Endothelial cell of umbilical vein (primary cell): Measurements from ENCODE around the gene CENPL. TPM values are rescaled to one million over a fixed set of nuclear protein-coding genes. Genes with fewer than 3 reads are reported as not detected.

Source experiments
- BruUV-seq: library from RNA; stranded (reverse); fragments of 400-500 nt; replicated peaks from 2 replicates; lab custom pipeline; 2021; lab: Mats Ljungman, UMichigan
- CTCF ChIA-PET: fragments of 300-600, 350-600 bp; sonication (Branson Sonifier 250); formaldehyde crosslinking; loops from one replicate; lab custom pipeline; 2021; ENCODE audit warnings: antibody characterized with exemption, inconsistent platforms; lab: Charles Lee
- POLR2A ChIA-PET: fragments of 300-600, 350-600 bp; sonication (Branson Sonifier 250); formaldehyde crosslinking; loops from one replicate; lab custom pipeline; 2021; ENCODE audit warnings: antibody characterized with exemption, inconsistent platforms; lab: Charles Lee
- DNase-seq: peaks from one replicate; pipeline ENCODE4 v3.0.0-alpha.2; 2011; ENCODE audit warnings: low read depth, low spot score
- FAIRE-seq: peaks from 2 replicates; lab custom pipeline; 2011; peaks lifted over from hg19 to GRCh38; lab: Jason Lieb, UNC
- H2AFZ ChIP-seq: 2 replicates; pipeline ENCODE4 v1.6.0; 2012; ENCODE audit warnings: low read depth, low read length, control low read depth, inconsistent platforms
- H3K27ac ChIP-seq: 2 replicates; pipeline ENCODE4 v1.5.1; 2011; ENCODE audit warnings: low read depth, mild to moderate bottlenecking, control low read depth, low read length, moderate library complexity; ENCODE audit not compliant: insufficient read depth
- H3K27me3 ChIP-seq, 2 experiments: 2 replicates each; pipeline versions ENCODE4 v1.6.0 to v1.6.1; 2011; ENCODE audit warnings: low read length in 2 of 2, mixed read lengths in 1 of 2; ENCODE audit not compliant: control insufficient read depth in 2 of 2, insufficient read depth in 2 of 2
- H3K36me3 ChIP-seq, 2 experiments: 2 replicates in 1 of 2; 3 replicates in 1 of 2; pipeline ENCODE4 v1.5.1; 2011; ENCODE audit warnings: low read length in 2 of 2, mild to moderate bottlenecking in 1 of 2, moderate library complexity in 1 of 2; ENCODE audit not compliant: control insufficient read depth in 2 of 2, insufficient read depth in 2 of 2; ENCODE audit errors: extremely low read depth in 1 of 2
- H3K4me1 ChIP-seq: 3 replicates; pipeline ENCODE4 v1.5.1; 2011; ENCODE audit warnings: mild to moderate bottlenecking, low read length; ENCODE audit not compliant: control insufficient read depth, insufficient read depth; ENCODE audit errors: extremely low read depth
- H3K4me2 ChIP-seq: 2 replicates; pipeline ENCODE4 v1.6.1; 2011; ENCODE audit warnings: low read length, control low read depth, mixed read lengths; ENCODE audit not compliant: insufficient read depth
- H3K4me3 ChIP-seq, 3 experiments: fragments of 200-600 bp in 1 of 3; sonication (generic), shearing (Covaris generic) in 1 of 3; replicated peaks in 1 of 3; 2 replicates each; pipeline ENCODE4 v1.5.1; 2011 to 2016; ENCODE audit warnings: control low read depth in 3 of 3, low read length in 3 of 3, mild to moderate bottlenecking in 2 of 3, inconsistent platforms in 1 of 3, low read depth in 1 of 3, moderate library complexity in 1 of 3; ENCODE audit not compliant: insufficient read depth in 1 of 3
- H3K79me2 ChIP-seq: 2 replicates; pipeline ENCODE4 v1.6.0; 2012; ENCODE audit warnings: low read length, inconsistent platforms; ENCODE audit not compliant: control insufficient read depth, insufficient read depth
- H3K9ac ChIP-seq: replicated peaks from 2 replicates; pipeline ENCODE3; 2011; ENCODE audit warnings: low read length, control low read depth; ENCODE audit not compliant: insufficient read depth; ENCODE audit errors: extremely low read depth
- H3K9me1 ChIP-seq: replicated peaks from 3 replicates; pipeline ENCODE4 v1.6.0; 2011; ENCODE audit warnings: mild to moderate bottlenecking, low read length; ENCODE audit not compliant: control insufficient read depth, insufficient read depth; ENCODE audit errors: extremely low read depth
- H3K9me3 ChIP-seq: replicated peaks from 2 replicates; pipeline ENCODE4 v1.5.1; 2012; ENCODE audit warnings: low read length, inconsistent platforms; ENCODE audit not compliant: control insufficient read depth, insufficient read depth
- H4K20me1 ChIP-seq: replicated peaks from 2 replicates; pipeline ENCODE3; 2011; ENCODE audit warnings: mild to moderate bottlenecking, low read length; ENCODE audit not compliant: control insufficient read depth, insufficient read depth; ENCODE audit errors: extremely low read depth
- MYC ChIP-seq: IDR thresholded peaks from one replicate; pipeline ENCODE4 v1.6.1; 2011; ENCODE audit warnings: mild to moderate bottlenecking, low read depth, low read length
- POLR2A ChIP-seq: IDR thresholded peaks from 2 replicates; pipeline ENCODE4 v1.6.1; 2012; ENCODE audit warnings: low read depth, mild to moderate bottlenecking, control low read depth, low read length
- POLR2AphosphoS5 ChIP-seq: IDR thresholded peaks from 2 replicates; pipeline ENCODE4 v1.6.1; 2012; ENCODE audit warnings: low read depth, mild to moderate bottlenecking, control low read depth, low read length, moderate library complexity; ENCODE audit not compliant: insufficient read depth
- dilution Hi-C: fragments of 300-500 bp; cut with MboI; formaldehyde crosslinking; loops from one replicate; pipeline ENCODE4 v1.15.0; 2019; ENCODE audit warnings: low sequenced_read_pairs; ENCODE audit not compliant: extremely low pct_ligation_motif_present
- intact Hi-C: fragments of 100-400 bp; cut with micrococcal nuclease; formaldehyde crosslinking; loops from one replicate; pipeline ENCODE4 v1.10.0; 2022
- polyA plus RNA-seq, 4 experiments: library from polyadenylated mRNA; depleted of rRNA in 3 of 4; stranded (reverse) in 3 of 4; unstranded in 1 of 4; fragments of >200 nt; gene quantifications; 2 replicates each; pipeline versions ENCODE4 v1.2.1 to v1.2.3, GENCODE V29; 2011 to 2012; ENCODE audit warnings: missing spikeins in 1 of 4
- total RNA-seq: library from RNA; stranded (reverse); gene quantifications from 2 replicates; pipeline ENCODE4 v1.2.3, GENCODE V29; 2021

CENPL gene
- total and polyA plus RNA-seq, 2 donors (not counting 3 experiments of a cell fraction or from before 2014, with no cell fraction given) = 5.9 to 20.8 TPM

- POLR2A ChIA-PET = interaction anchor here (1.1 to 1.4 kb wide), 2 partner anchors 13 to 154 kb away, joined by 3 to 5 read pairs; no protein-coding TSS in a partner anchor
- TF ChIP-seq POLR2AphosphoS5 = peak; percentile 14
- TF ChIP-seq POLR2A = no peak
- Histone ChIP-seq H3K36me3 (peaks cover 18 to 40% of the 10 kb centered on the region in 2 experiments), H3K4me1 (peaks cover 47% of the 10 kb centered on the region), H3K9me3 (no peaks in the 10 kb centered on the region), H3K9me1 (no peaks in the 10 kb centered on the region), H3K27ac (peak overlapping the region; percentile 31), H3K4me3 (peak overlapping the region; percentile 36 to 99 (median 90)), H3K27me3 (no peaks in the 10 kb centered on the region), H3K9ac (peak overlapping the region; percentile 74), H2AFZ (no peak overlapping the region), H3K4me2 (peak overlapping the region; percentile 95), H4K20me1 (peaks cover 8% of the 10 kb centered on the region), H3K79me2 (peaks cover 37% of the 10 kb centered on the region)
- intact Hi-C loops = loop anchor here (5.0 kb wide), 2 partner anchors 1119 to 1131 kb away; partner anchors contain the start of gene CACYBP
- FAIRE-seq (no peak), DNase-seq (no peak)
- dilution Hi-C loops = no loop called here
- BruUV-seq = no TSS peak
- CTCF ChIA-PET = interaction anchor here (2.2 kb wide), 1 partner anchor 43 kb away, joined by 6 read pairs; the partner anchor contains the start of gene DARS2
Observed at GRCh38 chr1:173866413-173867115, 41.9 kb upstream of the CENPL start.

GRCh38 chr1:173865468-173866164 is 40.9 kb upstream of the CENPL start:
- DNase-seq (no peak), FAIRE-seq (no peak)
- no peaks in the 10 kb centered on the region for H3K9me3 ChIP-seq
- BruUV-seq = no TSS peak
- peaks cover 8% of the 10 kb centered on the region for H4K20me1 ChIP-seq
- TF ChIP-seq POLR2A (peak; percentile 14), POLR2AphosphoS5 (peak; percentile 7), MYC (no peak)
- peaks cover 18 to 40% of the 10 kb centered on the region in 2 experiments for H3K36me3 ChIP-seq
- CTCF ChIA-PET = interaction anchor here (0.6 to 2.2 kb wide), 3 partner anchors 18 to 436 kb away, joined by 4 to 6 read pairs (median 5); partner anchors contain the start of gene DARS2
- dilution Hi-C loops = no loop called here
- peak overlapping the region; percentile 31 for H3K27ac ChIP-seq
- H3K4me2 ChIP-seq = peak overlapping the region; percentile 95
- no peak overlapping the region for H2AFZ ChIP-seq
- peak overlapping the region; percentile 74 for H3K9ac ChIP-seq
- peaks cover 37% of the 10 kb centered on the region for H3K79me2 ChIP-seq
- H3K4me1 ChIP-seq = peaks cover 37% of the 10 kb centered on the region
- H3K4me3 ChIP-seq = peak overlapping the region; percentile 36 to 99 (median 90)
- intact Hi-C loops = loop anchor here (5.0 kb wide), 2 partner anchors 1118 to 1132 kb away; partner anchors contain the start of gene CACYBP
- H3K9me1 ChIP-seq = no peaks in the 10 kb centered on the region
- POLR2A ChIA-PET = interaction anchor here (1.0 to 1.6 kb wide), 4 partner anchors 11 to 157 kb away, joined by 4 to 5 read pairs (median 4); partner anchors contain the start of gene RC3H1
- no peaks in the 10 kb centered on the region for H3K27me3 ChIP-seq
